GM12875 (cell line): ENCODE data around the gene CMTR1.

Experiments used
- H3K4me3 ChIP-seq: one replicate; pipeline ENCODE4 v1.5.1; 2011; ENCODE audit warnings: low read depth, low read length, control low read depth
- TF ChIP-seq, protein P1 (sequence below): IDR thresholded peaks from 2 replicates; pipeline ENCODE4 v1.5.1; 2011; ENCODE audit warnings: low read depth, mild to moderate bottlenecking, control low read depth, inconsistent platforms, low read length, moderate library complexity, borderline replicate concordance; ENCODE audit not compliant: insufficient read depth

CMTR1 gene, protein sequence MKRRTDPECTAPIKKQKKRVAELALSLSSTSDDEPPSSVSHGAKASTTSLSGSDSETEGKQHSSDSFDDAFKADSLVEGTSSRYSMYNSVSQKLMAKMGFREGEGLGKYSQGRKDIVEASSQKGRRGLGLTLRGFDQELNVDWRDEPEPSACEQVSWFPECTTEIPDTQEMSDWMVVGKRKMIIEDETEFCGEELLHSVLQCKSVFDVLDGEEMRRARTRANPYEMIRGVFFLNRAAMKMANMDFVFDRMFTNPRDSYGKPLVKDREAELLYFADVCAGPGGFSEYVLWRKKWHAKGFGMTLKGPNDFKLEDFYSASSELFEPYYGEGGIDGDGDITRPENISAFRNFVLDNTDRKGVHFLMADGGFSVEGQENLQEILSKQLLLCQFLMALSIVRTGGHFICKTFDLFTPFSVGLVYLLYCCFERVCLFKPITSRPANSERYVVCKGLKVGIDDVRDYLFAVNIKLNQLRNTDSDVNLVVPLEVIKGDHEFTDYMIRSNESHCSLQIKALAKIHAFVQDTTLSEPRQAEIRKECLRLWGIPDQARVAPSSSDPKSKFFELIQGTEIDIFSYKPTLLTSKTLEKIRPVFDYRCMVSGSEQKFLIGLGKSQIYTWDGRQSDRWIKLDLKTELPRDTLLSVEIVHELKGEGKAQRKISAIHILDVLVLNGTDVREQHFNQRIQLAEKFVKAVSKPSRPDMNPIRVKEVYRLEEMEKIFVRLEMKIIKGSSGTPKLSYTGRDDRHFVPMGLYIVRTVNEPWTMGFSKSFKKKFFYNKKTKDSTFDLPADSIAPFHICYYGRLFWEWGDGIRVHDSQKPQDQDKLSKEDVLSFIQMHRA

DNA sequence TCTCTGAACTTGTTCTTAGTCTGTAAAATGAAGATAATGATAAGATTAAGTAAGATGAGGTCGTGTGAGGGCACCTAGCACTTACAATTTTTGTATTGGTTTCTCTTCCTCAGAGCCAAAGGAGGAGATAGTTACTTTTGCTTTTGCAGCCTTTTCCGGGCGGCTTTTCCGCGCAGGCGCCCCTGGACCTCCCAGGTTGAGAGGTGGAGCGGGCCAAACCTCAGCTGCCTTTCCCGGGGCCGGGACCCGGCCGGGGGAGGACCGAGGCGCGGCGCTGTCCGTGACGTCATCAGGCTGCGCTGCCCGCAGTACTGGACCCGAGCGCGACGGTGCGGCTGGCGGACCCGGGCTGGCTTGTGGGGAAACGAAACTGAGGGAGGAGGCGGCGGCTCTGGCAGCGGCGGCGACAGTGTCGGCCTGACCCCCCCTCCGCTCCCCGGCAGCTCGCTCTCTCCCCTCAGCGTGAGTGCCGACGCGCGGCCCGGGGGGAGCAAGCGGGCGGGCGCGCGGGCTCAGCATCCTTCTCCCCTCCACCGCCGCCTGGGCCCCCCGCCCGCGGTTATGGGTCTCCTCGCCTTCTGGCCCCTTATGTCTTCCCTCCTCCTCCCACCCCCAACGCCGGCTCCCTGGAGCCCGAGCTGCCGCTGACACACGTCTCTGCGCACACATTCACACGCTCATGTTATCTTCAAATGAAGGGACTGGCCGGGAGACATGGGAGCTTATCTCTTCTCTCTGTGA is at the start of gene CMTR1:
Gene CMTR1 (plus strand): TSS at position 306 of the 741 bp plus-strand sequence. CDS start 2,409 bp downstream, outside the sequence.
- H3K4me3 ChIP-seq, result peak within 1 kb of the TSS; percentile 62

DNA sequence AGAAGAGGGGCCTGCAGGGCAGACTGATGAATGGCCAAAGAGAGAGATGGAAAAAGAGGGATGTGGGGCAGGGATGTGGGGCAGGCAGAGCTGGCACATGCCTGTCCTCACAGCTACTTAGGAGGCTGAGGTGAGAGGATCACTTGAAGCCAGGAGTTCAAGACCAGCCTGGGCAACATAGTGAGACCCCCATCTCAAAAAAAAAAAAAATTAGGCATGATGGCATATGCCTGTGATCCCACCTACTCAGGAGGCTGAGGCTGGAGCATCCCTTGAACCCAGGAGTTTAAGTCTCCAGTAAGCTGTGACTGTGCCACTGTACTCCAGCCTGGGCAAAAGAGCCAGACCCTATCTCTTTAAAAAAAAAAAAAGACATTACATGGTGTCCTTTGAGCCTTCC is 44.4 kb upstream of the CMTR1 start:
- TF ChIP-seq, protein P1, sequence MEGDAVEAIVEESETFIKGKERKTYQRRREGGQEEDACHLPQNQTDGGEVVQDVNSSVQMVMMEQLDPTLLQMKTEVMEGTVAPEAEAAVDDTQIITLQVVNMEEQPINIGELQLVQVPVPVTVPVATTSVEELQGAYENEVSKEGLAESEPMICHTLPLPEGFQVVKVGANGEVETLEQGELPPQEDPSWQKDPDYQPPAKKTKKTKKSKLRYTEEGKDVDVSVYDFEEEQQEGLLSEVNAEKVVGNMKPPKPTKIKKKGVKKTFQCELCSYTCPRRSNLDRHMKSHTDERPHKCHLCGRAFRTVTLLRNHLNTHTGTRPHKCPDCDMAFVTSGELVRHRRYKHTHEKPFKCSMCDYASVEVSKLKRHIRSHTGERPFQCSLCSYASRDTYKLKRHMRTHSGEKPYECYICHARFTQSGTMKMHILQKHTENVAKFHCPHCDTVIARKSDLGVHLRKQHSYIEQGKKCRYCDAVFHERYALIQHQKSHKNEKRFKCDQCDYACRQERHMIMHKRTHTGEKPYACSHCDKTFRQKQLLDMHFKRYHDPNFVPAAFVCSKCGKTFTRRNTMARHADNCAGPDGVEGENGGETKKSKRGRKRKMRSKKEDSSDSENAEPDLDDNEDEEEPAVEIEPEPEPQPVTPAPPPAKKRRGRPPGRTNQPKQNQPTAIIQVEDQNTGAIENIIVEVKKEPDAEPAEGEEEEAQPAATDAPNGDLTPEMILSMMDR, result no peak
- H3K4me3 ChIP-seq, result no peak overlapping the region

More for the DNA sequence above, at the start of gene CMTR1:
- TF ChIP-seq, protein P1, result no peak

DNA sequence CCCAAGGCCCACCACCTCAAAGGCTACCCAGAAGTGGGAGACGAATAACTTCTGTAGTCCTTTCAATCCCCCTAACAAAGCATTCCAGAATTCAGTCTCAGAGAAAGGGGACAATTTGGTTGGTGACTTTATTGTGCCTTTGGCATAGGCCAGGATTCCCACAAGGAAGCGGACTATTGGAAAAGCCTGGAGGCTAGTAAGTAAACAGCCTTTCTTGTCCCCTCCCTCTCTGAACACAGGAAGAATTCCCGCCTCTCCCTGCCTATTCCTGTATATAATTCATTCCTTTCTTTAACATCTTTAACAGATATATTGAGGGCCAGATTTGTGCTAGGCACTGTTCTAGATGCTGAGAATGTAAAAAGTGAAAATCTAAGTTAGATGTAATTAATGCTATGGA is 43.2 kb upstream of the CMTR1 start:
- TF ChIP-seq, protein P1, result no peak
- no peak overlapping the region for H3K4me3 ChIP-seq

DNA sequence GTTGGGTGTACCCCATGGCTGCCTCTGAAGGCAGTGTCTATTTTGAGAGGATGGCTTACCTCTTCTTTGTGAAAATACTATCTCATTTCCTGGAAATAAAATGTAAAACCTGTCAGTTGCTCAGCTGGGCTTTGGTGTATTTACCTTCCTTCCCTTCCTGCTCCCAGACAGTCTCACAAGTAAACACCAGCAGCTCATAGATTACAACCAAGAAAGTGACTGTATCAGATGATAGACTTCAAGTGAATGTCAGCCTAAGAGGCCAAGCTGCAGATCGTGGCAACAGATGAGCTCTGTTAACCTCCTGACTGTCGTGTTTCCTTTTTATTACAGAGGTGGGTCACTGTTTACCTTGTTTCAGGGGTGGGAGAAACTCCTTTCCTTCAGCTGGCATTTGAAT is 41.9 kb upstream of the CMTR1 start:
- TF ChIP-seq, protein P1, result no peak
- H3K4me3 ChIP-seq, result no peak overlapping the region

DNA sequence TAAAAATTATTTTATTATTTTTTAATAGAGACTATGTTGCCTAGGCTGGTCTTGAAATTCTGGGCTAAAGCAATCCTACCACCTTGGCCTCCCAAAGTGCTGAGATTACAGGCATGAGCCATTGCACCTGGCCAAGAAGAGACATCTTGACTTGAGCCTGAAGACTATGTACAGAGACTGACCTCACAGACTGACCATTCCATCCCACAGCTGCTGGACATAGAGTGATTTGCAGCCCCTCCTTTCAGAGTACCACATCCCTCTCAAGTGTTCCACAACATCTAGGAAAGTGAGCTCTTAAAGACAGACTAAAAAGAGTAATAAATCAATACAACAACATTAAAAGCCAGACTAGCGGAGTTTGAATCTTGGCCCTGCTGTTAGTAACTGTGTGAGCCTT is 40.2 kb upstream of the CMTR1 start:
- TF ChIP-seq, protein P1, result no peak
- no peak overlapping the region for H3K4me3 ChIP-seq

DNA sequence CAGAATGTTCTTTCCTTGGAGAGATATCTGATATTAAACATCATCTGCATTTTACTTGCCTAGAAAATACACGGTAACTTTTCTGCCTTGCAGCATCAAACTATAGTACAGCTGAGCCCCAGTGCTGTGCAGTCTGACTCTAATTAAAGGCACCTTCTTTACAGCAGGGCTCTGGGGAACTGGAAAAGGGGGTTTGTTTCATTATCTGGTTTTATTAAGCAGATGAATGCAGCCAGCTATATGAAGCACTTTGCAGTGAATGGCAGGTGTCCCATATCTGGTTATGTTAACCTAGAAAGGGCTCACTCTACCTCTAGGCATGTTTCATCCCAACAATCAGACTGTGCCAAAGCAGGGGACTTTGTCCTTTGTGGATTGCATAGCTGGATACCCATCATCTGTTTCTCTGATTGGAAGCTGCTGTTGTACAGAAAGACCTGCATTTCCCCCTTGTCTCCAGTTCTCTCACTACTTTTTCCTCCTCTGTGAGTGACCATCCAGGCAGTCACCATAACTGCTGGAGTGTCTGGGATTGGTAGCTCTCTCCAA is 39.6 kb upstream of the CMTR1 start:
- no peak overlapping the region for H3K4me3 ChIP-seq
- TF ChIP-seq, protein P1, result no peak
